Measurements from ENCODE around the gene SLC25A51. TPM values are rescaled to one million over a fixed set of nuclear protein-coding genes. Genes with fewer than 3 reads are reported as not detected.

SLC25A51 gene
- total RNA-seq, 3 donors from 2014 or later (not counting 1 experiment from before 2014, with no cell fraction given), result 22.2 to 35.4 (median 33.7) TPM

- H3K27ac Mint-ChIP-seq, result no peak overlapping the region
- H3K9me3 Mint-ChIP-seq, result no peaks in the 10 kb centered on the region
- WGBS (ENCODE audit: insufficient coverage), result 93% methylated on average over 10 of the region's 12 CpGs
- DNase-seq (no peak), ATAC-seq (no peak)
- intact Hi-C loops (cut with micrococcal nuclease), result no loop called here
- Histone ChIP-seq H3K27me3 (ENCODE audit: control insufficient read depth, insufficient read depth, low read length) (no peaks in the 10 kb centered on the region), H3K9me3 (ENCODE audit: control insufficient read depth, insufficient read depth, low read length) (no peaks in the 10 kb centered on the region), H3K36me3 (ENCODE audit: control insufficient read depth, insufficient read depth, low read length) (no peaks in the 10 kb centered on the region), H3K4me1 (ENCODE audit: control insufficient read depth, insufficient read depth, low read length) (peaks cover 3% of the 10 kb centered on the region), H3K27ac (ENCODE audit: low read length) (no peak overlapping the region), H3K4me3 (ENCODE audit: low read length) (no peak overlapping the region)
- no peak overlapping the region for H3K4me3 Mint-ChIP-seq
- no peak for TF ChIP-seq CTCF (IDR thresholded peaks at IDR 0.05)
- H3K36me3 Mint-ChIP-seq, result no peaks in the 10 kb centered on the region
- H3K4me1 Mint-ChIP-seq, result no peaks in the 10 kb centered on the region
- H3K27me3 Mint-ChIP-seq (ENCODE audit: low read depth in 2 of 2), result no peaks in the 10 kb centered on the region
Observed at GRCh38 chr9:37951671-37952449, 47.9 kb upstream of the SLC25A51 start.

- H3K36me3 ChIP-seq (ENCODE audit: control insufficient read depth, insufficient read depth, low read length), result no peaks in the 10 kb centered on the region
- Mint-ChIP-seq H3K36me3 (no peaks in the 10 kb centered on the region), H3K4me3 (no peak overlapping the region), H3K27me3 (ENCODE audit: low read depth in 2 of 2) (no peaks in the 10 kb centered on the region), H3K9me3 (no peaks in the 10 kb centered on the region), H3K4me1 (no peaks in the 10 kb centered on the region), H3K27ac (no peak overlapping the region)
- no peak overlapping the region for H3K27ac ChIP-seq (ENCODE audit: low read length)
- intact Hi-C loops (cut with micrococcal nuclease), result no loop called here
- TF ChIP-seq CTCF (IDR thresholded peaks at IDR 0.05), result no peak
- H3K27me3 ChIP-seq (ENCODE audit: control insufficient read depth, insufficient read depth, low read length), result no peaks in the 10 kb centered on the region
- ATAC-seq (no peak), DNase-seq (no peak)
- WGBS (ENCODE audit: insufficient coverage), result 95% methylated on average over 12 of the region's 12 CpGs
- peaks cover 3% of the 10 kb centered on the region for H3K4me1 ChIP-seq (ENCODE audit: control insufficient read depth, insufficient read depth, low read length)
- H3K4me3 ChIP-seq (ENCODE audit: low read length), result no peak overlapping the region
- H3K9me3 ChIP-seq (ENCODE audit: control insufficient read depth, insufficient read depth, low read length), result no peaks in the 10 kb centered on the region
Observed at GRCh38 chr9:37950561-37950960, 46.6 kb upstream of the SLC25A51 start.

DNA sequence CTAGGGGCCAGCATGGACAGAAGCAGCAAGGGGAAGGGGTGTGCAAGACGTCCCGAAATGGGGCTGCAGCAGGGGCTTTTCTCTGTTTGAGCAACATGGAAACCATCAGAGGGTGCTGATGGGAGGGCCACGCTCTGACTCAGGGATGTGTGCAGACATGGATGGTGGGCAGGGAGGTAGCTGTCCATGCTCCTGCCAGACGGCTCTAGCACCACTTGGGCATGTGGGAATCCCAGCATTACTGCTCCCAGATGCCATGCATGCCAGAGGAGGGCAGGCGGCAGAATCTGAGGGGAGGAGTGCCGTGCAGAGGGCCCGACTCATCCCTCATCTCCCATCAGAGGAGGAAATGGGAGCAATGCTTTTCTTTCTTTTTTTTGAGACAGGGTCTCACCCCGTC is 45.6 kb upstream of the SLC25A51 start:
- 76% methylated on average over 8 of the region's 8 CpGs for WGBS (ENCODE audit: insufficient coverage)
- ATAC-seq (no peak), DNase-seq (no peak)
- Mint-ChIP-seq H3K36me3 (no peaks in the 10 kb centered on the region), H3K4me3 (no peak overlapping the region), H3K27me3 (ENCODE audit: low read depth in 2 of 2) (no peaks in the 10 kb centered on the region), H3K4me1 (no peaks in the 10 kb centered on the region), H3K9me3 (no peaks in the 10 kb centered on the region), H3K27ac (no peak overlapping the region)
- Histone ChIP-seq H3K9me3 (ENCODE audit: control insufficient read depth, insufficient read depth, low read length) (no peaks in the 10 kb centered on the region), H3K4me3 (ENCODE audit: low read length) (no peak overlapping the region), H3K27me3 (ENCODE audit: control insufficient read depth, insufficient read depth, low read length) (no peaks in the 10 kb centered on the region), H3K4me1 (ENCODE audit: control insufficient read depth, insufficient read depth, low read length) (peaks cover 3% of the 10 kb centered on the region), H3K27ac (ENCODE audit: low read length) (no peak overlapping the region), H3K36me3 (ENCODE audit: control insufficient read depth, insufficient read depth, low read length) (no peaks in the 10 kb centered on the region)
- no peak for TF ChIP-seq CTCF (IDR thresholded peaks at IDR 0.05)
- intact Hi-C loops (cut with micrococcal nuclease), result no loop called here

Measured in natural killer cell (primary cell).